Endometrial microvascular endothelial cells (primary cell): ENCODE results near the gene FAM83E. TPM values are rescaled to one million over a fixed set of nuclear protein-coding genes. Genes with fewer than 3 reads are reported as not detected.

Source experiments
- total RNA-seq: library from RNA; depleted of rRNA; stranded (reverse); fragments of >200 nt; gene quantifications from one replicate; pipeline ENCODE4 v1.2.3, GENCODE V29; 2015; ENCODE audit errors: inconsistent ontology term

The FAM83E gene
- total RNA-seq, 1 donor from 2014 or later = not detected

Other genes starting within 250 kb of the FAM83E start
- 151 TPM for gene KDELR1, start 223.5 kb downstream of the FAM83E start, total RNA-seq
- 0.28 TPM for gene GRIN2D, start 221.4 kb downstream of the FAM83E start, total RNA-seq
- gene GRWD1, start 169.1 kb downstream of the FAM83E start, total RNA-seq = 84.6 TPM
- gene KCNJ14, start 159.5 kb downstream of the FAM83E start, total RNA-seq = 0.84 TPM
- 19.0 TPM for gene CYTH2, start 145.7 kb downstream of the FAM83E start, total RNA-seq
- not detected for gene LMTK3, start 103.2 kb downstream of the FAM83E start, total RNA-seq
- gene SULT2B1, start 62.9 kb downstream of the FAM83E start, total RNA-seq = not detected
- not detected for gene SPACA4, start 8.3 kb downstream of the FAM83E start, total RNA-seq
- 2,158 TPM for gene RPL18, start 4.1 kb upstream of the FAM83E start, total RNA-seq
- gene SPHK2, start 4.4 kb upstream of the FAM83E start, total RNA-seq = 7.8 TPM
- 0.46 TPM for gene DBP, start 22.3 kb upstream of the FAM83E start, total RNA-seq
- 0.28 TPM for gene CA11, start 31.1 kb upstream of the FAM83E start, total RNA-seq
- not detected for gene NTN5, start 57.9 kb upstream of the FAM83E start, total RNA-seq
- gene FUT2, start 80.9 kb upstream of the FAM83E start, total RNA-seq = not detected
- gene MAMSTR, start 104.6 kb upstream of the FAM83E start, total RNA-seq = 0.09 TPM
- gene RASIP1, start 125.5 kb upstream of the FAM83E start, total RNA-seq = 191 TPM
- gene IZUMO1, start 131.8 kb upstream of the FAM83E start, total RNA-seq = 0.84 TPM
- 4.9 TPM for gene FUT1, start 137.6 kb upstream of the FAM83E start, total RNA-seq
- gene FGF21, start 140.4 kb upstream of the FAM83E start, total RNA-seq = not detected
- gene BCAT2, start 196.0 kb upstream of the FAM83E start, total RNA-seq = 82.0 TPM
- gene HSD17B14, start 221.4 kb upstream of the FAM83E start, total RNA-seq = 4.5 TPM